GM19455 (cell line): ENCODE data around the gene IGDCC3.
"Not testable (repeated sequence)": the region's sequence is repeated elsewhere in the genome, so short reads cannot be mapped to it uniquely, and the experiment has no call there.

Source experiments
- ATAC-seq: cut with Tn5 transposase; IDR thresholded peaks from one replicate; pipeline ENCODE4 v1.9.1; 2021; ENCODE audit not compliant: unreplicated experiment

The IGDCC3 gene

DNA sequence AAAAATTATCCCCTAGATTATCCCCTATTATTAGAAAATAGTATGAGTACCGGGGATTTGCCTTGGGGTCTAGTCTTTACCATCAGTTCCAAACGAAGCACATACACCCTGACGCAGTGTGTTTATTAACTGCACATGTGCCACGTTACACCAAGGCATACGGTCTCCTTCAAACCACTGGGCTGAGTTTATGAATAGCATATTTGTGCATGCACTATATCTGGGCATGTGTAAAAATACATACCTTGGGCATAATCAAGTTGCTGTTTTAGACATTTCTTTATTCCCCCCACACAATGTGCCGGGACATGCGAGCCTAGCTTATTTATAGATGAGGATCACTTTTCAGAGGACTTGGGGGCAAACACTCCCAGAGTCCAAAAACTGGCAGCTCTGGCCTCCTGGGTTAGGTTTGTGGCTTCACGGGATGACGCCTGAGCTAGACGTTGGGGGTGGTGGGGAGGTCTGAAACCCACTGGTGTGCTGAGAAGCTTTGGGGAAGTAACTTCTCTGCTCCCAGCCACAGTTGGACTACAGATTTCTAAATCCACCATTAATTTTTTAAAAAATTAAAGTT lies 28.7 kb upstream of the IGDCC3 start:
- ATAC-seq, result no peak

DNA sequence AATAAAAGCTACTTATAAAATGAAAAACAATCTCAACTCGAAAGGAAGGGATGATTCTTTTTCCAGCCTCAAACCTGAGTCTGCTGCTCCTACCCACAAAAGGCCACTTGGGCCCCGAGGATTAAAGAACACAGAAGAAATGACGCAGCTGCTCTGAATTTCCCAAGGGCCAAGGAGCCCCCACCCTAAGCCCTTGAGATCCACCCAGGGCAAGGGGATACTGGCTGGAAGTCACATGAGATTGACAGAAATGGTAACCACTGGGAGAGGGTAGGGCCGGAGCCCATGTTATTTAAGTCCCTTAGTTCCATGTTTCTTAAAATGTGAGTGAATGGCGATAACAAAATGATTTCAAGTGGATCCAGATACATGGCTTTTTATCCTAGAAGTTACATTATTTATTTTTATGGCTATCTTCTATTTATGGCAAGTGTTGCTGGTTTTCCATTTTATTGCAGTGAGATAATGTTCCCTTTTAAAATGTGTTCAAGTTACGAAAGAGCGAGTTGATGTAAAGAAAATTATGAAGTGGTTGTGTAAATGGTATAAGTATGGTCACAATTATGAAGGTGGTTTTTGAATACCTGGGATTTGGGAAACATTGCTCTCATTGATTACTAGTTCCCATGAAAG lies 28.1 kb upstream of the IGDCC3 start:
- no peak for ATAC-seq

GRCh38 chr15:65404186-65404872 lies 26.5 kb upstream of the IGDCC3 start:
- ATAC-seq, result no peak

- ATAC-seq, result no peak
These were observed 25.2 kb upstream of the IGDCC3 start for GRCh38 chr15:65402961-65403360.

DNA sequence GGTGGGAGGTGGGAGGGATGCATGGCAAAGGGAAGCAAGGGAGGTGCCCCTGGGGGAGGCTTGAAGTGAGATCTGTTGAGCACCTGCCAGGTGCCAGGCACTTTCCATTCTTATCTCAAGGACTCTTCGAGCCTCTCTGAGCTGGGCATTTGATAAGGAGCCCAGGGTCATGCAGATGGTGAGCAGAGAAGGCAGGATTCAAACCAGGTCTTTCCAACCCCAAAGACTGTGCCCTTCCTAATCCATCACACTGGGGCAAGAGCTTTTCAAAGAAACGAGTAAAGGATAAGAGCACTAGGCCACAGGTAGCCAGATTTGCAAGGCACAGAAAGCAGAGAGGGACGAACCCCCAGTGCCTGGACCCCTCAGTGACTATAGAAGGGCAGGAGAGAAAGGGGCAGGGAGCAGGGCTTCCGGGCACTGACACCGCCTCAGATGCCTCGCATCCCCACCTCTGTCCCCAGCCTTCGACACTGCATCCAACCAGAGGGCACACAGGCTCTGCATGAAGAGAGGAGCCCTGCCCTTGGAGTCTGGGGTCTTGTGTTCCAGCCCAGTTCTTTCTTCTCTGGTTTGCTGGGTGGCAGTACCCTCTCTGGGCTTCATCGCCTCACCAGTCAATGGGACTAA lies 23.9 kb upstream of the IGDCC3 start:
- ATAC-seq, result no peak

DNA sequence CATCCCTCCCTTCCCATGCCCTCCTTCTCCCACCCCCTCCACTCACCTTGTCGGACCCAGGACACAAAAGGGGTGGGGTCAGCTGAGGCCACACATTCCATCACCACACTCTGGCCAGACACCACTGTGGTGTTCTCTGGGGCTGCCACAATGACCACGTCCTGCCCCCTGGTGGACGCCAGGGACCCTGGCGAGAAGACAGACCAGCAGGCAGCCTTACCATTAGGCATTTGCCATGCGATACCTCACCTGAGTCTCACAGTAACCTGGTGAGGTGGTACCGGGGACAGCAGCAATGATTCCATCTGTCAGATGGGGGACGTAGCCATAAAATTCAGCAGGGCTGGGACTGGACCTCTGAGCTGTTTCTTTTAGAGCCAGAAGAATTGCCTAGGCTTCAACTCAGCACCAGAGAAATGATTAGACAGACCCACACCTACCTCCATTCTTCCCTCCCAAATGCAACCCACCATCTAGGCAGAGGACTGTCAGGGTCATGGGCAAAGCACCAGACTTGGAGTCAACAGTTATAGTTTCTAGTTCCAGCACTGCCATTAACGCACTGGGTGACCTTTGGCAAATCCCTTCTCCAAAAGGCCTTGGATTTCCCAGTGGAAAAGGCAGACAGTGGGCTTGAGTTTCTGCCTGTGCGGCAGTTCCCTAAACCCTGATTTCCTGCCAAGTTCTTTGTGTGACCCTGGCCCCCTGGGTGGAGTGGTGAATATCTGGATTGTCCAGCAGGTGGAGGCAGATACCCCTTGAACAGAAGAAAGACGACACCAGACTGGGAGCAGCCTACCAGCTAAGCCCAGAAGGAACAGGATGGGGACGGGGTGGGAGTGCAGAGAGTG lies 23.2 kb upstream of the IGDCC3 start:
- ATAC-seq, result no peak

DNA sequence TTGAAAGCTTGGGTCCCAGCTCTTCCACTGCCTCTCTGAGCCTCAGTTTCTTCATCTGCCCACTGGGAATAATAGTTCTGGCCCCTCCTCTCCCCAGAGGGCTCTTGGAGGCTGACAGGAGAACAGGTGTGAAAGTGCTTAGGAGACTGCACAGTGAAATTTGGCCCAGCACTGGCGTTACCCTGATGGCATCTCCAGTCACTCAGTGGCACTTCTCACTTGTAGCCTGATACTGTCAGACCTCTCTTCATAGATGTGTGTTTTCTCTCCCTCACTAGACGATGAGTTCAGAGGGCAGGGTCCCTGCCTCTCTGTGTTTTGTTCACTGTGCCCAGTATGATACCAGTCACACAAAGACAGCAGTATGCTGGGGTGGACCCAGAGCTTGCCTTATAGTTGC lies 22.2 kb upstream of the IGDCC3 start:
- no peak for ATAC-seq

GRCh38 chr15:65399001-65399706 lies 21.4 kb upstream of the IGDCC3 start:
- no peak for ATAC-seq

- ATAC-seq, result not testable (repeated sequence)
These were observed 20.7 kb upstream of the IGDCC3 start for GRCh38 chr15:65398486-65398885.

DNA sequence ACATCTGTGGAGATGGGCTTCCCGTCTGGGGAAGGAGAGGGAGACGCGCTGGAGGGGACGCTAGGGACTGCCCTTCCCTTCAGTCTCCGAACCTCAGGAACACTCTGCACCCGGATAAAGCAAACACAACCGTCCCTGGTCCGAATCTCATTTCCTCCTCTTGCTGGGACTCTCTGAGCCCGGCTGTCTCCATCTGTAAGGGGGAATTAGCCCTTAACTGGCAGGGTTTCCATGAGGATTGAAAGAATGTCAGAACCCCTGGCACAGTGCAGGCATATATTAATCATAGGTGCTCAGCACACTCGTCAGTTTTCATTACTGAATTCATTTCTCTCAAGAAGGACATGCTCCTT lies 19.1 kb upstream of the IGDCC3 start:
- ATAC-seq, result no peak

GRCh38 chr15:65396283-65396964 lies 18.6 kb upstream of the IGDCC3 start:
- no peak for ATAC-seq

DNA sequence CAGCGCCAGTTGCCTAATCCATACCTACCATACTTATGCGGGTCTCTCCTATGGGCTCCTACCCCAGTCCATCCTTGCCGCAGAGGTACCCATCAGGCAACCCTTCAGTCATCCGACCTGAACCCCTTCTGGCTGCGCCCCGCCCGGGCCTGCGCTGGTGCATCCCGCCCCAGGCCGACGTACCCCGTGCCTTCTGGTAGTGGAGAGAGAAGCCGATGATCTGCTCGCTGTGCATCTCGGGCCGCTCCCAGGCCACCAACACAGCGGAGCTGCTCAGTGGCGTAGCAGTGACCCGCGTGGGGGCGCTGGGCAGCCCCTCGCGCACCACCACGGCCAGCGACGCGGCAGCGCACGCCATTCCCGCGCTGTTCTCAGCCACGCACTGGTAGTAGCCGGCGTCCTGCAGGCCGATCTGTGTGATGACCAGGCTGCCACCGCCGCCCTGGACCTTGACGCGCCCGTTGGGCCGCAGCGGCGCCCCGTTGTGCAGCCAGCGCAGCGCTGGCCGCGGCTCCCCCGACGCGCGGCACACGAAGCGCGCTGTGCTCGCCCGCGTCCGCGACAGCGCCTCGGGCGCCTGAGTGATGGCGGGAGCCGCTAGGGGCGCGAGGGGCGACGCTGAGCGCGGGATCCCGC lies 17.9 kb upstream of the IGDCC3 start:
- no peak for ATAC-seq

GRCh38 chr15:65394936-65395335 lies 17.1 kb upstream of the IGDCC3 start:
- no peak for ATAC-seq

DNA sequence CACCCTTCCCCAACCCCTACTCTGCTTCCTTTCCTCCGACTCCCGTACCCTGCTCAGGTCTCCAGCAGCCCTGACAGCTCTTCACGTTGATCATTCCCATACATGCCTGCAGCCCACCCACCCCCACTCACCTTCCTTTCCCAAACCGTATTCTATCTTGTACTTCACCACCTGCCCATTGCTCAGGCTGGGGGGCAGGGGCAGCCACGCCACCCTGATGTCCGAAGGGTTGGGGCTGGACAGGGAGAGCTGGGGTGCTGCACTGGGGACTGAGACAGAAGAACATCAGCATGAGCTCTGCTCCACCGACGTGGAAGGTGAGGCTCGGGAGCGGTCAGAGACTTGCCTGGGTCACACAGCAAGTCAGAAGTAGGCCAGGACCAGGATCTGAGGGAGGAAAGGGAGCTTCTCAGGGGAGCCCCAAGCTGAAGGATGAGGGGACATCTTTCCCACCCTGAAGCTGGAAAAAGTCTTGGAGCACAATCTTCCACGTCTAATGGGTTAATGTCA lies 16.5 kb upstream of the IGDCC3 start:
- ATAC-seq, result no peak

GRCh38 chr15:65393557-65393956 lies 15.8 kb upstream of the IGDCC3 start:
- no peak for ATAC-seq

DNA sequence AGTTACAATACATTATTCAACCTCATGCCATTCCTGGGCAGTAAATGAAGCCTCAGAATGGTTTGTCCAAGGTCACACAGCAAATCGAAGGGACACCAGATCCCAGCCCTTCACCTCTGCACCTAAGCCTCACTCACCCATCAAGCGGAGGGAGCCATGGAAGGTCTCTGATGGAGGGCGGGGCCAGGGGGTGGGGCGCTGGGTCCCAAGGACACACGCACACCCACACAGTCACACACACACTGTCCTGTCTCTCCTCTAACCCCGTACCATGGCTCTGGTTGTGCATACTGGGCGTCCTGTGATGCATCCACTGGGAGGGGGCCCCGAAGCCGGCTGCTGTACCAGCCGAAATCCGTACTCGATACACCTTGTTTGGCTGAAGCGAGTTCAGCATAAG lies 15.3 kb upstream of the IGDCC3 start:
- no peak for ATAC-seq

- ATAC-seq, result no peak
These were observed 14.6 kb upstream of the IGDCC3 start for GRCh38 chr15:65392368-65392767.

DNA sequence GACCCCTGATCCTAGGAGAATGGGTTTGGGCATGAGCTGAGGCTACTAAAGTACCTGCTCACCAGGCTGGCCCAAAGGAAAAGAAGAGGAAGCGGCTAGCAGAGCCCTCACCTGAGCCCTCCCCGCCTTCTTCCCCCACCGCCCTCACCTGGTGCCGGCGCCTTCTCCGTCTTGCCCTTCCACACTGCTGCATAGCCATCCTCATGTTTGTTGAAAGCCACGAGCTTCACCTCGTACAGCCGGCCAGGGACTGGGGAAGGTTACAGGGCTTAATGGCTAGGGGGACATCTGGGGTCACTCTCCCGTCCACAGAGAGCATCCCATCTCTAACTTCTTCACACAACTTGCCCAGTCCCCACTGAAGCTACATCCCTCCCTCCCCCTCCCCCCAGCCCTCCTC lies 13.9 kb upstream of the IGDCC3 start:
- ATAC-seq, result no peak

GRCh38 chr15:65390447-65390846 lies 12.6 kb upstream of the IGDCC3 start:
- ATAC-seq, result no peak
